ENCODE measurements around the gene HIF1A.
"Not testable (repeated sequence)": the region's sequence is repeated elsewhere in the genome, so short reads cannot be mapped to it uniquely, and the experiment has no call there.

Gene HIF1A

DNA sequence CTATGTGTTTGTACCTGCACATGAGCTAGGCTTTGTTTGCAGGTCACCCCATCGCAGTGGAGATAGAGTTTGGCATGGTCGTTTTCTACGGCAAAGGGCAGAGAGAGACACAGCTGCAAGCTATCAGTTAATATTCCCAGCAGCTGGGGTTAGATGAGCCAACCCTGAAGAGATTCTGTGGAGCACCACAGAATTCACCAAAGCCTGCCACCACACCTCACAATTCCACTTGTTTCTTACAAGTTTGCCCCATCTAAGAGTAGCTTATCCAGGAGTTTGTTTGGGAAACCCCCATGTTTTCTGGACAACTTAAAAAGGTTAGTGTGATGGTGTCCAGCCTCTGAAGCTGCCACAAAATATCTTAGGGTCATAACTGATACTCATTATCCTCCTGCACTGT, 20.0 kb upstream of the HIF1A start:
- no peak for DNase-seq

DNA sequence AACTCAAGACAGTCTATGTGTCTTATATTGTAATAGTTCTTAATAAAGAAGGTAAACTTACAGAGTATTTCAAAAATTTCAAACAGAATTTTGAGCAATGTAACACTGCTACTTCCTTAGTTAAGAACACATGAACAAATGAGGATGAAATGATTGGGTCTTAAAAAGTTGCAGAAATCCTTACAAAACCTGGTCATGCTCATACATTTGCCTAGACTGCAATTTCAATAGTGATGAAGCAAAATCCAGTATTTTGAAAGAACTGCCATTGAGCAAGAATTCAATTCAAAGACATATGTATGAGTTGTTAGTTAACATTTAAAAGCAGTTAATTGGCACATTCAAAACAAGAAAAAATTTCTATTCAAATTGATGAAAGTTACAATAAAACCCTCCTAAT, 17.8 kb upstream of the HIF1A start:
- DNase-seq = no peak

DNA sequence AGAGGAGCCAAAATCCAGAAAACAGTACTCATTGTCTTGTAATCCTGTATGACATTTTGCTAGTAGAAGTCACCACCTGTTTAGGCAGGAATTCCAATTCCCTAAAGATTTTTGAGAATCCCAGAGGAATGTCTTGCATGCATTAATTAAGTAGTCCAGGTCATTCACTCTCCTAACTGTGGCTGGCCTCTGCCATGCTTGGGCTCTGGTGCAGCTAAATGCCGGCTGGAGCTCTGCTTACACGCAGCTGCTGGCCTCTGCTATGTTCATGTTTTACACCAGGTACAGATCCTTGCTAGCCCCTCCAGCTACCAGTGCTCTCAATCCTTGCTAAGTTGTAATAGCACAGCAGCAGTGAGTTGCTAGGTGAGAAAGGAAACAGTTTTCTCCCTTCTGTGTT, 16.3 kb upstream of the HIF1A start:
- DNase-seq = no peak

DNA sequence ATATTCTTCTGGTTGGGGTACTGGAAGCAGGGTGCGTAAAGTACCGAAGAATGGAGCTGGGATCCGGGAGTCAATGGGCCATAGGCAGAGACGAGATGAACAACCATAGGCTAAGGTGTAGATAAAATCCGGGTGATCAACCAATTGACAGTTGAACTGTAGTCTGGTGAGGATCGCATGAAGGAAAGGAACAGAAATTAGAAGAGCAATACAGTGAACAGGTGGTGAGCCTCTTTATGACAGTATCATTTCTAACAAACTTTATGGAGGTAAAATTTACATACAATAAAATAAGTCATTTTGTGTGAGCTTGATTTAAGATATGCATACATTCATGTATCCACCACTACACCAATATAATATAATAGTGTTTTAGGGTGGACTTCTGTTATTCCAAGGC, 13.9 kb upstream of the HIF1A start:
- no peak for DNase-seq

GRCh38 chr14:61683108-61683507, 12.2 kb upstream of the HIF1A start:
- DNase-seq = no peak

- no peak for DNase-seq
These were observed 5.3 kb upstream of the HIF1A start for GRCh38 chr14:61690039-61690438.

DNA sequence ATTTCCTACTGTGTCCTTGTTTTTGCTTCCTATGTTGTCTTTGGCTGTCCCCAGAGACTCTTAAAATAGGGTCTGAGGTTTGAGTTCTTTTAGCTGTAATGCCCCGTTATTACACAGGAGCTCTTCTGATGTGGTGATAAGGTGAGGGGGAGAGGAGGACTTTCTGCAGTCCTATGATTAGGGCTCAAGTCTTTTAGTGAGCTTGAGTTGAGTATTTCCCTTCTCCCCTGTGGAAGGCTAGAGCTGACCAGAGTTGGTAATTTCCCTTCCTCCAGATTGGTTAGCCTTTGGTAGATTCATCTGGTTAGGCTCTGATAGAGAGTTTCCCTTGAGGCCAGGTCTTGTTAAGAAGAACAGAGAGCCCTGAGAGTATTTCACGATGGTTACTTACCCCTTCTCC, 4.3 kb upstream of the HIF1A start:
- no peak for DNase-seq

- no peak for DNase-seq
These were observed 3.8 kb upstream of the HIF1A start for GRCh38 chr14:61691495-61691894.

- no peak for DNase-seq
These were observed 1.3 kb upstream of the HIF1A start for GRCh38 chr14:61694039-61694438.

DNA sequence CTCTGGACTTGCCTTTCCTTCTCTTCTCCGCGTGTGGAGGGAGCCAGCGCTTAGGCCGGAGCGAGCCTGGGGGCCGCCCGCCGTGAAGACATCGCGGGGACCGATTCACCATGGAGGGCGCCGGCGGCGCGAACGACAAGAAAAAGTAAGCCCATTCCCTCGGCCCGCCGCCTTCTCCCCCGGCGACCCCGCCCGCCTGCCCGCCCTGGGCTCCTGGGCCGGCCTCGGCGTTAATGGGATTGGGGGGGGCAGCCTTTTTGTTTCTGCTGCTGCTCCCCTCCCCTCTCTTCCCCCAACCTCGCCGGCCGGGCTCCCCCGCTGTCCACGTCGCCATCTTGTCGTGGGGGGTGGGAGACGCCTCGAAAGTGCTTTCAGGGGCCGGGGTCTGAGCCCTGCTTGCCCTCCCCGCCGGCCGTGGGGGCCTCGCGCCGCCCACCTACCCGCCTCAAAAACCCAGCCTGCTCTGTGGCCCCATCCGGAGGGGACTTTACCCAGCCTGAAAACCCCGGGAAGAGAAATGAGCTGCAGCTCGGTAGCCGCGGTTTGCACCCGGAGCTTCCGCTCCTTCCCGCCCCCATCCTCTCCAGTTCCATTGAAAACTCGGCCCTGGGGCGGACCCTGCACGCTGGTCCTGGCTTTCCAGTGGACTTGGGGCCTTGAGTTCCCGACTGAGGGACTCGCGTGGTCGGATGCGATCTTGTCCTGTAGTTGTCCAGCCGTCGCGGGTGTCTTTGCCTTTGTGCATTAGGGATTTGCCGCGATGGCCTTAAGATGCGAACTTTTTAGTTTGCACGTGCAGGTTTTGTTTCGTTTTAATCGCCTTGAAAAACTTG, 598 bp downstream of the HIF1A start:
- DNase-seq = no peak

GRCh38 chr14:61696753-61697318, 1.5 kb downstream of the HIF1A start:
- no peak for DNase-seq

GRCh38 chr14:61698206-61698980, 3.1 kb downstream of the HIF1A start:
- no peak for DNase-seq

DNA sequence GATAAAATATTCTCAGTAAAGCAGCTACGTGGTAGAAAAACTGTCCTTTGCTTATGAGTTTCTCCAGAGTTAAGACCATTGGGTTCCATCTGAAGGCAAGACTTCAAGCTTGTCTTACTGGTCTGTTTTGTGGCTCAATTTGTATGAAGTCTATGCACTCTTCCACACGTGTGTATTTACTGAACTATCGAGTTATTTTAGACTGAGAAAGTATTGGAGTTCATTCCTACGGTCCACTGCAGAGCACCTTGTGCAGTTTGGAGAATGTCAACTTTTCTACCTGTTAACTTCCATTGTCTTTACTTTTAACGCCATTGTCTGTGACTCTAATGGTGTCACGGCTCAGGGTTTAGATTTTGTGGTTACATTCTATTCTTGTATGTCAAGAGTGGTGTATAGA, 3.7 kb downstream of the HIF1A start:
- no peak for DNase-seq

GRCh38 chr14:61700104-61700886, 5.0 kb downstream of the HIF1A start:
- no peak for DNase-seq

DNA sequence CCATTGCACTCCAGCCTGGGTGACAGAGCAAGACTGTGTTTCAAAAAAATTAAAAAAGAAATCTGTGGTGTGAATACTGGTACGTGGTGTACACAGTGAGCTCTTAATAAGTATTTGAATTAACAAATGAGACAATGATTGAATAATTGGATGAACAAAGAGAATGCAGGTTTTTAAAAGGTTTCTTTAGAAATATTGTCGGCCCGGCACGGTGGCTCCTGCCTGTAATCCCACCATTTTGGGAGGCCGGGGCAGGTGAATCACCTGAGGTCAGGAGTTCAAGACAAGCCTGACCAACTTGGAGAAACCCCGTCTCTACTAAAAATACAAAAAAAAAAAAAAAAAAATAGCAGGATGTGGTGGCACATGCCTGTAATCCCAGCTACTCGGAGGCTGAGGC, 6.6 kb downstream of the HIF1A start:
- DNase-seq = no peak

DNA sequence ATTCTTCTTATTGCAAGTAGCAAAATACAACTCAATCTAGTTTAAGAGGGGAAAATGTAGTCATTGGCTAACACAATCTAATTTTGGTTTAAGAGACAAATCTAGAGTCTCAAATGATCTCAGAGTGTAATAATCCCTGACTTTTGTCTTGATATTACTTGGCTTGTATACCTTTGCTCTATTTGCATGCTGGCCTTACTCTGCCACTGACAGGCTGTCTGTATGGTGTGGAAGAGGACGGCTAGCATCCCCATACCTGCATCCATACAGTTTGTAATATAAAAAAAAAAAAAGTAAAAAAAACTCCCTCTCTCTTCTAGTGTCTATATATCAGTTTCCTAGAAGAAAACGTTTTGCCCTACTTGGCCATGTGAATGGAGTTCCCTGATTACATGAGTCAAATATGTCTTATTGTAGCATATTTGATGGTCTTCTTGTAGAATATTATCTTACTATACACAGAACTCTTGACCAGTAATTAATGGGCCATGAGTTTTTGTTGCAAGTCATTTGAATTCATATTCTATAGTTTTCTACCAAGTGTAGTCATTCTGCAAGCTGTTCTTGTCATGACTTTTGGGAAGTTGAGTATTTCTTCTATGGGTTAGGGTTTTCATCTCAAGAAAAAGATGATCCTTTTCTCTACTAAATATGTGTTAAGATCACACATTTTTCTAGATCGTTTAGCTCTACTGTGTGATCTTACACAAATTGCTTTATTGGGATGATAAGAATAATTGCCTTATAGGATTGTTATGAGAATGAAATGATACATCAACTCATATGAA, 8.2 kb downstream of the HIF1A start:
- no peak for DNase-seq

DNA sequence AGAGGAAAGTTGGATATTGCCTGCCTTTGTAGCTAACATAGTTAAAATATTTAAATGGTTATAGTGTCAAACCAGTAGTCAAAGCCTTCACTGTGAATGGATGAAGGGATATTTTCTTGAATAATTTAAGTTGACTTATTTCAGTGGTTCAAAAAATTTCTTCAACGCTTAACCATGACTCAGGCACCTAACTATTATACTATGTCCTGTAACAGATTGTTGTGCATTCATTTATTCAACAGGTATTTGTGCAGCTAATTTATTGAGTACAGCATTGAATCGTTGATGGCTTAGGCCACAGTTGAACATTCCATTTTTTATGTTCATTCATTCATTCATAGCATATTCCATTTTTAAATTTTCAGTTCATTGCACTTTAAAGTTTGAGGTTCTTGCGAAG, 9.2 kb downstream of the HIF1A start:
- no peak for DNase-seq

DNA sequence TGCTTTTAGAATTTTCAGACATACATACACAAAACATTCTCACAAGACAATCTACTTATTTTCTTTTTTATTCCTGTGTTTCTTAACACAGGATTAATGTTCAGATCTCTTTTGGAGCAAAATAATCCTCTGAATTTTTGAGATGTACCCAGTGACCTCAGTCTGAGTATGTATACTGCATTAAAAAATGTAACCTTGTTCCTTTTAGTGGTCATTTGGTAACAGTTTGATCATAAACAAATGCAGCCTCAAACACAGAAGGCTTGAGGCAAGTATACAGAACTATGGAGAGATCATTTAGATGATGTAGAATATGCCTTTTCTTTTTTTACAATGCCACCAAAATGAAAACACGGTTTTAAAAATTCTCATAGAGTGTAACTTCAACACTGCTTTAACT, 9.7 kb downstream of the HIF1A start:
- no peak for DNase-seq

- no peak for DNase-seq
These were observed 10.9 kb downstream of the HIF1A start for GRCh38 chr14:61706096-61706690.

DNA sequence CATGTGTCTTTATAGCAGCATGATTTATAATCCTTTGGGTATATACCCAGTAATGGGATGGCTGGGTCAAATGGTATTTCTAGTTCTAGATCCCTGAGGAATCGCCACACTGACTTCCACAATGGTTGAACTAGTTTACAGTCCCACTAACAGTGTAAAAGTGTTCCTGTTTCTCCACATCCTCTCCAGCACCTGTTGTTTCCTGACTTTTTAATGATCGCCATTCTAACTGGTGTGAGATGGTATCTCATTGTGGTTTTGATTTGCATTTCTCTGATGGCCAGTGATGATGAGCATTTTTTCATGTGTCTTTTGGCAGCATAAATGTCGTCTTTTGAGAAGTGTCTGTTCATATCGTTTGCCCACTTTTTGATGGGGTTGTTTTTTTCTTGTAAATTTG, 12.5 kb downstream of the HIF1A start:
- DNase-seq = not testable (repeated sequence)

DNA sequence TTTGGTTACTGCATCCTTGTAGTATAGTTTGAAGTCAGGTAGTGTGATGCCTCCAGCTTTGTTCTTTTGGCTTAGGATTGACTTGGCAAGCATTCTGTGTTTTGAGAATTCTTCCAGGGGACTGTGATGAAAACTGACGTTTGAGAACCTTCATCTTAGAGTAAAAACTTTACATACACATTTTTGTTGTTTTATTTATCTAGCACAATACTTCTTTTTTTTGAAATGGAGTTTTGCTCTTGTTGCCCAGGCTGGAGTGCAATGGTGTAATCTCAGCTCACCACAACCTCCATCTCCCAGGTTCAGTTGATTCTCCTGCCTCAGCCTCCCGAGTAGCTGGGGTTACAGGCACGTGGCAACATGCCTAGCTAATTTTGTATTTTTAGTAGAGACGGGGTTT, 13.4 kb downstream of the HIF1A start:
- not testable (repeated sequence) for DNase-seq

Measured in GF-D8 (cell line).